ENCODE results near the gene WDFY3. TPM values are rescaled to one million over a fixed set of nuclear protein-coding genes. Genes with fewer than 3 reads are reported as not detected.

The WDFY3 gene
- total RNA-seq, 1 donor: 91.9 TPM

DNA sequence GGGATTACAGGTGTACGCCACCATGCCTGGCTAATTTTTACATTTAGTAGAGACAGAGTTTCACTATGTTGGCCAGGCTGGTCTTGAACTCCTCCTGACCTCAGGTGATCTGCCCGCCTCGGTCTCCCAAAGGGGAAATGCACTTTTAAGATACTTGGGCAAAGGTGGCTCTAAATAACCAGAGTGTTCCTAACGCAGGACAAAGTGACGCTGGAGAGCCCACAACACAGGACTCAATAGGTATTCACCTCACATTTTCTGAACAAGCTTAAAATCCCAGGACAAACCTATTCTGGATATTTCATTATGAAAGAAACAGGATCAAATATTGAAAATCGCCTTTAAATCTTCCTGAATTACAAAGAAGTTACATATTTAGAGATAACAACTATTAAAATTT lies 69.0 kb downstream of the WDFY3 start:
- no peaks in the 10 kb centered on the region for H3K36me3 ChIP-seq (ENCODE audit: insufficient read depth, low read length)
- no peak overlapping the region for H3K4me2 ChIP-seq (ENCODE audit: insufficient read depth, low read length)
- H4K20me1 ChIP-seq (ENCODE audit: insufficient read depth, low read length): peaks cover 3% of the 10 kb centered on the region
- DNase-seq (ENCODE audit: insufficient read length, low spot score, missing footprints): no peak
- no peak overlapping the region for H2AFZ ChIP-seq (ENCODE audit: low read length)
- H3K27me3 ChIP-seq (ENCODE audit: insufficient read depth, low read length): no peaks in the 10 kb centered on the region
- peaks cover 43% of the 10 kb centered on the region for H3K79me2 ChIP-seq (ENCODE audit: insufficient read depth, low read length)
- H3K27ac ChIP-seq (ENCODE audit: low read depth, low read length): no peak overlapping the region
- no peak overlapping the region for H3K4me3 ChIP-seq (ENCODE audit: insufficient read depth, low read length)
- TF ChIP-seq, protein P1, sequence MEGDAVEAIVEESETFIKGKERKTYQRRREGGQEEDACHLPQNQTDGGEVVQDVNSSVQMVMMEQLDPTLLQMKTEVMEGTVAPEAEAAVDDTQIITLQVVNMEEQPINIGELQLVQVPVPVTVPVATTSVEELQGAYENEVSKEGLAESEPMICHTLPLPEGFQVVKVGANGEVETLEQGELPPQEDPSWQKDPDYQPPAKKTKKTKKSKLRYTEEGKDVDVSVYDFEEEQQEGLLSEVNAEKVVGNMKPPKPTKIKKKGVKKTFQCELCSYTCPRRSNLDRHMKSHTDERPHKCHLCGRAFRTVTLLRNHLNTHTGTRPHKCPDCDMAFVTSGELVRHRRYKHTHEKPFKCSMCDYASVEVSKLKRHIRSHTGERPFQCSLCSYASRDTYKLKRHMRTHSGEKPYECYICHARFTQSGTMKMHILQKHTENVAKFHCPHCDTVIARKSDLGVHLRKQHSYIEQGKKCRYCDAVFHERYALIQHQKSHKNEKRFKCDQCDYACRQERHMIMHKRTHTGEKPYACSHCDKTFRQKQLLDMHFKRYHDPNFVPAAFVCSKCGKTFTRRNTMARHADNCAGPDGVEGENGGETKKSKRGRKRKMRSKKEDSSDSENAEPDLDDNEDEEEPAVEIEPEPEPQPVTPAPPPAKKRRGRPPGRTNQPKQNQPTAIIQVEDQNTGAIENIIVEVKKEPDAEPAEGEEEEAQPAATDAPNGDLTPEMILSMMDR (IDR thresholded peaks at IDR 0.05; ENCODE audit: extremely low read depth, low read depth, low read length): no peak
- H3K9me3 ChIP-seq (ENCODE audit: low read depth, low read length): no peaks in the 10 kb centered on the region
- no peaks in the 10 kb centered on the region for H3K4me1 ChIP-seq (ENCODE audit: insufficient read depth, low read length)

DNA sequence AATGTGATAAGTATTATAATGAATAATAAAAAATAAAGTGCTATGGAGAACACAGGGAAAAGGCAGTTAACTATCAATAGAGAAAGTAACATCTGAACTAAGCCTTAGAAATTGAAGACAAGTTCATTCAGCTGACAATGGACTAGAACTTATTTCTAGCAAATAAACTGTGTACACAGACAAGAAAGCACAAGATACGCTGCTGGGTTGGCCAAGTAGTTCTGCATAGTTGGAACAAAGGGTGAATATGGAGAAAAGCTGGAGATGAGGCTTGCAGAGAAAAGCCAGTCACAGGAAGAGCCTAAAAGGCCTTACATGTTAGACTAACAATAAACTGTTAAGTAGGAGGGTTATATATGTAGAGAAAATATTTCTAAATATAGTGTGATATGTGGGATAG lies 71.2 kb downstream of the WDFY3 start:
- H3K4me2 ChIP-seq (ENCODE audit: insufficient read depth, low read length): no peak overlapping the region
- TF ChIP-seq, protein P1 (IDR thresholded peaks at IDR 0.05; ENCODE audit: extremely low read depth, low read depth, low read length): no peak
- no peaks in the 10 kb centered on the region for H3K27me3 ChIP-seq (ENCODE audit: insufficient read depth, low read length)
- H3K9me3 ChIP-seq (ENCODE audit: low read depth, low read length): no peaks in the 10 kb centered on the region
- no peak overlapping the region for H3K27ac ChIP-seq (ENCODE audit: low read depth, low read length)
- no peaks in the 10 kb centered on the region for H3K4me1 ChIP-seq (ENCODE audit: insufficient read depth, low read length)
- H4K20me1 ChIP-seq (ENCODE audit: insufficient read depth, low read length): peaks cover 3% of the 10 kb centered on the region
- no peak overlapping the region for H2AFZ ChIP-seq (ENCODE audit: low read length)
- H3K79me2 ChIP-seq (ENCODE audit: insufficient read depth, low read length): peaks cover 27% of the 10 kb centered on the region
- no peak for DNase-seq (ENCODE audit: insufficient read length, low spot score, missing footprints)
- H3K4me3 ChIP-seq (ENCODE audit: insufficient read depth, low read length): no peak overlapping the region
- no peaks in the 10 kb centered on the region for H3K36me3 ChIP-seq (ENCODE audit: insufficient read depth, low read length)

DNA sequence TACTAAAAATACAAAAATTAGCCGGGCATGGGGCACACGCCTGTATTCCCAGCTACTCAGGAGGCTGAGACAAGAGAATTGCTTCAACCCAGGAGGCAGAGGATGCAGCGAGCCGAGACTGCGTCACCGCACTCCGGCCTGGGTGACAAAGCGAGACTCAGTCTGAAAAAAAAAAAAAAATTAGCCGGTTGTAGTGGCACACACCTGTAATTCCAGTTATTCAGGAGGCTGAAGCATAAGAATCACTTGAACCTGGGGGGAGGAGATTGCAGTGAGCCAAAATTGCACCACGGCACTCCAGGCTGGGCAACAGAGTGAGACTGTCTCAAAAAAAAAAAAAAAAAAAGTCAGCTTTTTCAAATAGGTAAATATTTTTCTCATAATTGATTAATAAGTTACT lies 71.9 kb downstream of the WDFY3 start:
- H3K79me2 ChIP-seq (ENCODE audit: insufficient read depth, low read length): peaks cover 22% of the 10 kb centered on the region
- no peak overlapping the region for H3K4me3 ChIP-seq (ENCODE audit: insufficient read depth, low read length)
- H3K27me3 ChIP-seq (ENCODE audit: insufficient read depth, low read length): no peaks in the 10 kb centered on the region
- no peaks in the 10 kb centered on the region for H4K20me1 ChIP-seq (ENCODE audit: insufficient read depth, low read length)
- H3K9me3 ChIP-seq (ENCODE audit: low read depth, low read length): no peaks in the 10 kb centered on the region
- no peak for DNase-seq (ENCODE audit: insufficient read length, low spot score, missing footprints)
- TF ChIP-seq, protein P1 (IDR thresholded peaks at IDR 0.05; ENCODE audit: extremely low read depth, low read depth, low read length): no peak
- no peaks in the 10 kb centered on the region for H3K4me1 ChIP-seq (ENCODE audit: insufficient read depth, low read length)
- no peak overlapping the region for H3K4me2 ChIP-seq (ENCODE audit: insufficient read depth, low read length)
- no peaks in the 10 kb centered on the region for H3K36me3 ChIP-seq (ENCODE audit: insufficient read depth, low read length)
- no peak overlapping the region for H3K27ac ChIP-seq (ENCODE audit: low read depth, low read length)
- no peak overlapping the region for H2AFZ ChIP-seq (ENCODE audit: low read length)

DNA sequence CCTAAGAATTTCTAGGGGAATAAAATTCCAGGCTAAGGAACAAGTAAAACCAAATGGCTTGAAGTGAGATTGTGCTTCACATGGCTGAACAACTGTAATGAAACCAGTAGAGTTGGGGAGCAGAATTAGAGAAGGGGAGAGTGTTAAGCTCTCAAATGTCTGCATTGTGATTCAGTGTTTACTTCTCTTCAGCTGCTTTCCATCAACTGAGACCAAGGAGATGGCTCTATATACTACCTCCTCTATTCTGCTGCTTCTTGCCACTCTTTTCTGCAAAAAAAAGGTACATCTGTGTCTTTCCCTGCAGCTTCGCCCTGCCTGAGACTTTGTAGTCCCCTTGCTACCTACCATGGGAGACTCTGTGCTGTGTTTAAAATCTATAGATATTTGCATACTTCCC lies 73.5 kb downstream of the WDFY3 start:
- Histone ChIP-seq H3K4me3 (ENCODE audit: insufficient read depth, low read length) (no peak overlapping the region), H3K27me3 (ENCODE audit: insufficient read depth, low read length) (no peaks in the 10 kb centered on the region), H2AFZ (ENCODE audit: low read length) (no peak overlapping the region), H3K36me3 (ENCODE audit: insufficient read depth, low read length) (no peaks in the 10 kb centered on the region), H3K4me1 (ENCODE audit: insufficient read depth, low read length) (no peaks in the 10 kb centered on the region), H3K4me2 (ENCODE audit: insufficient read depth, low read length) (no peak overlapping the region), H3K9me3 (ENCODE audit: low read depth, low read length) (no peaks in the 10 kb centered on the region), H4K20me1 (ENCODE audit: insufficient read depth, low read length) (no peaks in the 10 kb centered on the region), H3K27ac (ENCODE audit: low read depth, low read length) (no peak overlapping the region), H3K79me2 (ENCODE audit: insufficient read depth, low read length) (peaks cover 10% of the 10 kb centered on the region)
- TF ChIP-seq, protein P1 (IDR thresholded peaks at IDR 0.05; ENCODE audit: extremely low read depth, low read depth, low read length): no peak
- peak; percentile 22 for DNase-seq (ENCODE audit: insufficient read length, low spot score, missing footprints)

All from osteoblast (primary cell).